ENCODE results near the gene TUT4. TPM values are rescaled to one million over a fixed set of nuclear protein-coding genes. Genes with fewer than 3 reads are reported as not detected.

Gene TUT4
- total and polyA plus RNA-seq, 2 experiments from 2014 or later = 37.9 to 58.0 TPM

DNA sequence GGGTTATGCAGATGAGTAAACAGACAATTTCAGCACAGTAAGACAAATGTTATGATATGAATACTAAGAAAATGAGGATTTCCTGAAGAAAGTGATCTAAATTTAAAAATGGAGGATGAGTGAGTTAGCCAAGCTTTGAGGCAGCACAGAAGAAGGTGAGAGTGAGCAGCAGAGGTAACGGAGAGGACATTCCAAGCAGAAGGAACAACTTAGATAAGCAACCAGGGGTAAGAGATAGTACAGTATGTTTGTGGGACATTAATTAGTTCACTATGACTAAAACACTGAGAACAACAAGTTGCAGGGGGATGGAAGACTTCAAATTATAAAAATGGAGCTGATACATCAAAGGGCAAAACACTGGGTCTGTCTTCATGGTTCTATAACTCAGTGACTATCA, 125.7 kb downstream of the TUT4 start:
- Histone ChIP-seq H3K9me3 (ENCODE audit: low read depth) (no peaks in the 10 kb centered on the region), H3K36me3 (replicated peaks; ENCODE audit: insufficient read depth, low read depth) (no peaks in the 10 kb centered on the region), H4K20me1 (ENCODE audit: insufficient read depth, poor library complexity, severe bottlenecking) (no peaks in the 10 kb centered on the region), H3K4me1 (ENCODE audit: insufficient read depth) (no peaks in the 10 kb centered on the region), H3K4me2 (no peak overlapping the region), H2AFZ (no peak overlapping the region), H3K79me2 (no peaks in the 10 kb centered on the region), H3K27ac (no peak overlapping the region), H3K4me3 (no peak overlapping the region), H3K9me2 (replicated peaks; ENCODE audit: insufficient read depth) (no peaks in the 10 kb centered on the region), H3K27me3 (no peaks in the 10 kb centered on the region)
- WGBS (ENCODE audit: low lambda C conversion rate, missing lambda C conversion rate) = 100% methylated on average over 1 of the region's 1 CpG
- no peak for TF ChIP-seq EZH2phosphoT487 (IDR thresholded peaks at IDR 0.05; ENCODE audit: low read depth, severe bottlenecking, unreplicated experiment)
- TF ChIP-seq EZH2 (IDR thresholded peaks at IDR 0.05; ENCODE audit: borderline replicate concordance) = no peak
- TF ChIP-seq, protein P1, sequence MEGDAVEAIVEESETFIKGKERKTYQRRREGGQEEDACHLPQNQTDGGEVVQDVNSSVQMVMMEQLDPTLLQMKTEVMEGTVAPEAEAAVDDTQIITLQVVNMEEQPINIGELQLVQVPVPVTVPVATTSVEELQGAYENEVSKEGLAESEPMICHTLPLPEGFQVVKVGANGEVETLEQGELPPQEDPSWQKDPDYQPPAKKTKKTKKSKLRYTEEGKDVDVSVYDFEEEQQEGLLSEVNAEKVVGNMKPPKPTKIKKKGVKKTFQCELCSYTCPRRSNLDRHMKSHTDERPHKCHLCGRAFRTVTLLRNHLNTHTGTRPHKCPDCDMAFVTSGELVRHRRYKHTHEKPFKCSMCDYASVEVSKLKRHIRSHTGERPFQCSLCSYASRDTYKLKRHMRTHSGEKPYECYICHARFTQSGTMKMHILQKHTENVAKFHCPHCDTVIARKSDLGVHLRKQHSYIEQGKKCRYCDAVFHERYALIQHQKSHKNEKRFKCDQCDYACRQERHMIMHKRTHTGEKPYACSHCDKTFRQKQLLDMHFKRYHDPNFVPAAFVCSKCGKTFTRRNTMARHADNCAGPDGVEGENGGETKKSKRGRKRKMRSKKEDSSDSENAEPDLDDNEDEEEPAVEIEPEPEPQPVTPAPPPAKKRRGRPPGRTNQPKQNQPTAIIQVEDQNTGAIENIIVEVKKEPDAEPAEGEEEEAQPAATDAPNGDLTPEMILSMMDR (IDR thresholded peaks at IDR 0.05; ENCODE audit: poor library complexity) = no peak
- no peak for DNase-seq (ENCODE audit: low spot score)

DNA sequence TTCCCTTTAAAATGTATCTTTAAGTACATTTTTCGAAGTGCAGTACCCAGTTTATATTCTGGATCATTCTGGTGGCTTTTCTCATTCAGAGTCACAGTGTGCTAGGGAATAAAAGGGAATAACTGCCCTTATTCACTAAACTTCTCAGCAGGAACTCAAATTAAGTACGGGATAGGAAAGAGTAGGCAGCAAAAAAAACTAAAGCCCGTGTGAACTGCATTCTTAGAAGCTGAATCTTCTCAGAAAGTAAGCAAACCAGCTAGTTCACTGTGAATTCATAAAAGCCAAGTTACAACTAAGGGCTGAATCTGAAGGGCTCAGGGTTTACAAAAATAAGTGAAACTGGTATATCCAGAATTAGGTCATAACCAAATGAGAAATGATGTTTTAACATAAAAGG, 126.5 kb downstream of the TUT4 start:
- no peak for TF ChIP-seq EZH2phosphoT487 (IDR thresholded peaks at IDR 0.05; ENCODE audit: low read depth, severe bottlenecking, unreplicated experiment)
- TF ChIP-seq EZH2 (IDR thresholded peaks at IDR 0.05; ENCODE audit: borderline replicate concordance) = no peak
- TF ChIP-seq, protein P1 (IDR thresholded peaks at IDR 0.05; ENCODE audit: poor library complexity) = no peak
- no peaks in the 10 kb centered on the region for H3K4me1 ChIP-seq (ENCODE audit: insufficient read depth)
- no peak overlapping the region for H3K4me3 ChIP-seq
- H4K20me1 ChIP-seq (ENCODE audit: insufficient read depth, poor library complexity, severe bottlenecking) = no peaks in the 10 kb centered on the region
- peak; percentile 12 for DNase-seq (ENCODE audit: low spot score)
- no peaks in the 10 kb centered on the region for H3K36me3 ChIP-seq (replicated peaks; ENCODE audit: insufficient read depth, low read depth)
- WGBS (ENCODE audit: low lambda C conversion rate, missing lambda C conversion rate) = 70% methylated on average over 3 of the region's 3 CpGs
- H3K9me2 ChIP-seq (replicated peaks; ENCODE audit: insufficient read depth) = no peaks in the 10 kb centered on the region
- H3K27me3 ChIP-seq = no peaks in the 10 kb centered on the region
- no peak overlapping the region for H3K27ac ChIP-seq
- H2AFZ ChIP-seq = no peak overlapping the region
- no peaks in the 10 kb centered on the region for H3K79me2 ChIP-seq
- no peak overlapping the region for H3K4me2 ChIP-seq
- H3K9me3 ChIP-seq (ENCODE audit: low read depth) = no peaks in the 10 kb centered on the region

DNA sequence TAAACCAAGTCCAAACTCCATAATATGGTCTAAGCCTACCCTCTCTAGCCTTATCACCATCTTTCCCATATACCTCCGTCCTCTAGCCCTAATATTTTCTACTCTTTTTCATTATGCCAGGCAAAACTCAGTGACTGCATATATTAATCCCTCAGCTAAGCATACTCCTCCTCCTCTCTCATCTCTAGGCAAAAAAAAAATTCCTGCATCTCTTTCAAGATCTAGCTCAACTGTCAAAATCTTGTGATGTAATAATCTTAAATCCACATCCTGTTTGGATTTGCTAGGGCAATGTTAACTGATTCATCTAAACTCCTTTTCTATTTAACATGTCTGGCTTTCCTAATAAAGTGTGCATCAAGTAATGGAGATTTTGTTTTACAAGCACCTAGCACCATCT, 128.1 kb downstream of the TUT4 start:
- H3K4me1 ChIP-seq (ENCODE audit: insufficient read depth) = no peaks in the 10 kb centered on the region
- WGBS (ENCODE audit: low lambda C conversion rate, missing lambda C conversion rate) = 79% methylated on average over 1 of the region's 1 CpG
- TF ChIP-seq, protein P1 (IDR thresholded peaks at IDR 0.05; ENCODE audit: poor library complexity) = no peak
- TF ChIP-seq EZH2phosphoT487 (IDR thresholded peaks at IDR 0.05; ENCODE audit: low read depth, severe bottlenecking, unreplicated experiment) (no peak), EZH2 (IDR thresholded peaks at IDR 0.05; ENCODE audit: borderline replicate concordance) (no peak)
- no peaks in the 10 kb centered on the region for H4K20me1 ChIP-seq (ENCODE audit: insufficient read depth, poor library complexity, severe bottlenecking)
- no peak overlapping the region for H3K27ac ChIP-seq
- no peak overlapping the region for H3K4me2 ChIP-seq
- no peaks in the 10 kb centered on the region for H3K36me3 ChIP-seq (replicated peaks; ENCODE audit: insufficient read depth, low read depth)
- H3K9me3 ChIP-seq (ENCODE audit: low read depth) = no peaks in the 10 kb centered on the region
- no peak for DNase-seq (ENCODE audit: low spot score)
- H2AFZ ChIP-seq = no peak overlapping the region
- no peaks in the 10 kb centered on the region for H3K79me2 ChIP-seq
- no peaks in the 10 kb centered on the region for H3K9me2 ChIP-seq (replicated peaks; ENCODE audit: insufficient read depth)
- no peak overlapping the region for H3K4me3 ChIP-seq
- H3K27me3 ChIP-seq = no peaks in the 10 kb centered on the region

DNA sequence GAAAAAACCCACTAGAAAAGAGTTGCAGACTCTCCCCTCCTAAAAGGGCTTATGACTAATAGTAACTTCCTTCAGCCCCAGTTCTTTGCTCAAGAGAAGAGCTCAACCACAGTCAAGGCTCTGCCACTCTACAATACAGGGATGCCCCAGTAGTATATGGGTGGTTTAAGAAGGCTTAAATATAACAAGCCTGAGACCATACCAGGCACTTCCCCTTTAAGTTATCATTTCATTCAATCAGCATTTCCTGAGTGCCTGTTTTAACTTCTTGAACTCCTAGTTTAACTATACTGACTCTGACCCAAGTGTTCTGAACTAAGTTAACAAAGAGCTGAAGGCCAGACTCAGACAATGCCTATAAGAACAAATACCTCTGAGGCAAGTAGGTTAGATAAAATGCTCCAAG, 128.7 kb downstream of the TUT4 start:
- H3K27me3 ChIP-seq = no peaks in the 10 kb centered on the region
- no peak overlapping the region for H3K4me3 ChIP-seq
- TF ChIP-seq EZH2phosphoT487 (IDR thresholded peaks at IDR 0.05; ENCODE audit: low read depth, severe bottlenecking, unreplicated experiment) = no peak
- TF ChIP-seq, protein P1 (IDR thresholded peaks at IDR 0.05; ENCODE audit: poor library complexity) = no peak
- TF ChIP-seq EZH2 (IDR thresholded peaks at IDR 0.05; ENCODE audit: borderline replicate concordance) = no peak
- H4K20me1 ChIP-seq (ENCODE audit: insufficient read depth, poor library complexity, severe bottlenecking) = no peaks in the 10 kb centered on the region
- H3K4me2 ChIP-seq = no peak overlapping the region
- H3K27ac ChIP-seq = no peak overlapping the region
- H3K4me1 ChIP-seq (ENCODE audit: insufficient read depth) = no peaks in the 10 kb centered on the region
- H3K79me2 ChIP-seq = no peaks in the 10 kb centered on the region
- no peaks in the 10 kb centered on the region for H3K36me3 ChIP-seq (replicated peaks; ENCODE audit: insufficient read depth, low read depth)
- H3K9me2 ChIP-seq (replicated peaks; ENCODE audit: insufficient read depth) = no peaks in the 10 kb centered on the region
- no peak overlapping the region for H2AFZ ChIP-seq
- no peak for DNase-seq (ENCODE audit: low spot score)
- H3K9me3 ChIP-seq (ENCODE audit: low read depth) = no peaks in the 10 kb centered on the region
